Pancreas (tissue), 10 donors: ENCODE results near the gene MAD2L2. TPM values are rescaled to one million over a fixed set of nuclear protein-coding genes. Genes with fewer than 3 reads are reported as not detected.

Experiments
- ATAC-seq, 4 donors: fragments of 200-7000 bp; cut with Tn5 transposase; one replicate each; pipeline versions ENCODE4 v1.8.0 to v1.9.1; 2020; ENCODE audit warnings: mild to moderate bottlenecking in 4 of 4, moderate library complexity in 4 of 4
- DNase-seq, 6 donors: peaks; one replicate each; pipeline ENCODE4 v3.0.0-alpha.2; 2020
- FAIRE-seq: peaks from 2 replicates; lab custom pipeline; 2012; peaks lifted over from hg19 to GRCh38; lab: Jason Lieb, UNC
- H3K27ac ChIP-seq, 4 donors: fragments of 200-600 bp; sonication (generic); 1 replicate in 3 of 4; 2 replicates in 1 of 4; pipeline versions ENCODE4 v1.5.0 to v1.8.0; 2020
- H3K27me3 ChIP-seq, 4 donors: fragments of 200-600 bp; one replicate each; pipeline ENCODE4 v1.8.0; 2021
- H3K36me3 ChIP-seq, 3 donors: fragments of 200-600 bp; sonication (generic) in 1 of 3; one replicate each; pipeline versions ENCODE4 v1.5.0 to v1.8.0; 2020 to 2021
- H3K4me1 ChIP-seq, 3 donors: fragments of 200-600 bp; one replicate each; pipeline ENCODE4 v1.8.0; 2021
- H3K4me3 ChIP-seq, 4 donors: fragments of 200-600 bp; sonication (generic) in 2 of 4; one replicate each; pipeline versions ENCODE4 v1.5.0 to v1.8.0; 2020 to 2021
- H3K9me3 ChIP-seq, 4 donors: fragments of 200-600 bp; one replicate each; pipeline ENCODE4 v1.8.0; 2021
- WGBS, 2 donors: extraction: QIAGEN DNeasy Blood & Tissue Kit; methylation state at CpG; one replicate each; pipeline ENCODE4 v1.1.7; 2013; 5-methylcytosine and 5-hydroxymethylcytosine counted together
- intact Hi-C, 3 donors: fragments of 100-400 bp; cut with DNase I; formaldehyde crosslinking; loops; one replicate each; pipeline versions ENCODE4 v1.11.1 to v1.14.2; 2022
- polyA plus RNA-seq, 2 donors: library from polyadenylated mRNA; stranded (reverse); fragments of 200-250 nt; gene quantifications; one replicate each; pipeline ENCODE4 v1.2.3, GENCODE V29; 2013
- total RNA-seq, 6 donors: library from RNA; stranded (reverse); fragmentation: NEBNext Ultra II Directional in 4 of 6; extraction: Animal tissue kit (Norgen Biotek cat#: 25700) in 4 of 6; gene quantifications; one replicate each; pipeline versions ENCODE4 v1.2.1 to v1.2.4, GENCODE V29; 2021 to 2023
- TF ChIP-seq, protein P1 (sequence below), 4 donors: fragments of 200-600 bp; sonication (generic) in 3 of 4; IDR thresholded peaks; one replicate each; pipeline versions ENCODE4 v1.5.0 to v1.8.0; 2021; ENCODE audit warnings: antibody characterized with exemption in 4 of 4
- donor health status: healthy with polysubstance abuse.
- donor health status: DM: no; HTN: no; CAD: no; lungs with moderate emphysema.
- donor health status: DM: no; HTN: no; CAD: no.
- donor health status: control.
- donor health status: control.
- donor health status: Bipolar disorder and iron deficiency.
- donor health status: DM: yes; HTN: yes; CAD: no.
- donor health status: DM: no; HTN: no; CAD: no.
- donor health status: DM: no; HTN: no; CAD: no.
- donor health status: DM: yes; HTN: yes; CAD: no.

Gene MAD2L2
- total and polyA plus RNA-seq, 8 donors, result 15.6 to 27.0 (median 22.4) TPM

DNA sequence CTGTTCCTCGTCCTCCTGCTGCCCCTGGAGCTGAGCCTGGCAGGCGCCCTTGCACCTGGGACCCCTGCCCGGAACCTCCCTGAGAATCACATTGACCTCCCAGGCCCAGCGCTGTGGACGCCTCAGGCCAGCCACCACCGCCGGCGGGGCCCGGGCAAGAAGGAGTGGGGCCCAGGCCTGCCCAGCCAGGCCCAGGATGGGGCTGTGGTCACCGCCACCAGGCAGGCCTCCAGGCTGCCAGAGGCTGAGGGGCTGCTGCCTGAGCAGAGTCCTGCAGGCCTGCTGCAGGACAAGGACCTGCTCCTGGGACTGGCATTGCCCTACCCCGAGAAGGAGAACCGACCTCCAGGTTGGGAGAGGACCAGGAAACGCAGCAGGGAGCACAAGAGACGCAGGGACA is 25.3 kb upstream of the MAD2L2 start:
- 88 to 92% methylated on average over 12 to 14 of the region's 14 CpGs for WGBS, 2 donors
- ATAC-seq (no peak), FAIRE-seq (no peak), DNase-seq (peak in 1 of 6 donors; percentile 22)
- TF ChIP-seq, protein P1, sequence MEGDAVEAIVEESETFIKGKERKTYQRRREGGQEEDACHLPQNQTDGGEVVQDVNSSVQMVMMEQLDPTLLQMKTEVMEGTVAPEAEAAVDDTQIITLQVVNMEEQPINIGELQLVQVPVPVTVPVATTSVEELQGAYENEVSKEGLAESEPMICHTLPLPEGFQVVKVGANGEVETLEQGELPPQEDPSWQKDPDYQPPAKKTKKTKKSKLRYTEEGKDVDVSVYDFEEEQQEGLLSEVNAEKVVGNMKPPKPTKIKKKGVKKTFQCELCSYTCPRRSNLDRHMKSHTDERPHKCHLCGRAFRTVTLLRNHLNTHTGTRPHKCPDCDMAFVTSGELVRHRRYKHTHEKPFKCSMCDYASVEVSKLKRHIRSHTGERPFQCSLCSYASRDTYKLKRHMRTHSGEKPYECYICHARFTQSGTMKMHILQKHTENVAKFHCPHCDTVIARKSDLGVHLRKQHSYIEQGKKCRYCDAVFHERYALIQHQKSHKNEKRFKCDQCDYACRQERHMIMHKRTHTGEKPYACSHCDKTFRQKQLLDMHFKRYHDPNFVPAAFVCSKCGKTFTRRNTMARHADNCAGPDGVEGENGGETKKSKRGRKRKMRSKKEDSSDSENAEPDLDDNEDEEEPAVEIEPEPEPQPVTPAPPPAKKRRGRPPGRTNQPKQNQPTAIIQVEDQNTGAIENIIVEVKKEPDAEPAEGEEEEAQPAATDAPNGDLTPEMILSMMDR (IDR thresholded peaks at IDR 0.05), result no peak
- intact Hi-C loops, result no loop called here
- H3K36me3 ChIP-seq, result no peaks in the 10 kb centered on the region
- no peaks in the 10 kb centered on the region for H3K4me1 ChIP-seq
- H3K27ac ChIP-seq, result no peak overlapping the region
- H3K9me3 ChIP-seq, result no peaks in the 10 kb centered on the region
- no peak overlapping the region for H3K4me3 ChIP-seq
- H3K27me3 ChIP-seq, result peaks cover 0 to 4% (median 0%) of the 10 kb centered on the region in 4 donors

DNA sequence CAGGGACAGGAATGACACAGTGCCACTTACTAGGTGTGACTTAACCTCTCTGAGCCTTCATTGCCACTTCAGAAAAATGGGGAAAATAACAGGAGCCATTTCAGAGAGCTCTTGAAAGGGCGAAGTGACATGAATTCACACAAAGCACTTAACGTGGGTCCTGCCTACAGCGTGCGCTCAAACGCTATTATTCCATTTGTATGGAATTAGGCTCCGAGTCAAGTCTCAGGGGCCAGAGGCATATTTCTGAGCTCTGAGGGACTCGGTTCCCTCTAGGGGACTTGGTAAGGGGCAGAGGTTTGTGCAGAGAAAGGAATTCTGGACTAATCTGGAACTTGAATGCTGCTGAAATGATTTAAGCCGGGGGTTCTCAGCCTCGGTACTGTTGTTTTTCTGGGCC is 24.6 kb upstream of the MAD2L2 start:
- peaks cover 0 to 10% (median 0%) of the 10 kb centered on the region in 4 donors for H3K27me3 ChIP-seq
- DNase-seq (no peak), FAIRE-seq (no peak), ATAC-seq (no peak)
- intact Hi-C loops, result no loop called here
- no peak overlapping the region for H3K27ac ChIP-seq
- no peaks in the 10 kb centered on the region for H3K36me3 ChIP-seq
- no peak overlapping the region for H3K4me3 ChIP-seq
- 81 to 85% methylated on average over 9 of the region's 9 CpGs for WGBS, 2 donors
- H3K4me1 ChIP-seq, result no peaks in the 10 kb centered on the region
- TF ChIP-seq, protein P1 (IDR thresholded peaks at IDR 0.05), result no peak
- H3K9me3 ChIP-seq, result no peaks in the 10 kb centered on the region

DNA sequence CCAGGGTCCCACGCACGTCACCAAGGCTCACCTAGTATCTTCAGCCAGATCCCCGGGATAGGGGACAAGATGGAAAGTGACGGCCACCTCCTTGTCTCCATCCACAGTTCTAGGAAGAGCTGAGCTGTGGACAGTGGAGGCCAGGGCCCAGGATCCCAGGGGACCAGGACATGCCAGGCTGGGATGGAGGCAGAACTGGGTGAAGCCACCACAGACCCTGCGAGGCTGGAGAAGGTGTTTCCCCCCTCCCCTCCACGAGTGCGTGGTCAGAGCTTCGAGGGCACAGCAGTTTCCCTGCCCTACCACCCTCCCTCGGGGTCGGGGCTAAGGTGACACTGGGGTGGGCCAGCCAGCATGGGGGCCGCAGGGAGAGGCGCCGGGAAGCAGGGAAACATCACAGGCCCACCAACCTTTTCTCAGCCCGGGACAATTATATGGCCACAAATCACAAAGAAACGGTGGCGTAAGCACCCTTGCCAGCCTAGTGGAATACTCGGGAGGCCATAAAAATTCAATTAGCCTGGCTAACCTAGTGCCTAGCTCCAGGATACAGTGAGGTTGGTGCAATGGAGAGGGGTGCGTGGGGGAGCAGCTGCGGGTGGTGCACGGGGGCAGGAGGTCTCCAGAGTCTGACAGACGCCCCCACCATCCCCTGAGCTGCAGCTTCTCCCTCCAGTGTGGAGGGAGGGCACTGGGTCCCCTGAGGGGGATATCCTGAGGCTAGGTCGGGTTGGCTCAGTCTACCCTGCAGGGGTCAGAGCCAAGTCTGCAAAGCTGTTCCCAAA is 23.9 kb upstream of the MAD2L2 start:
- WGBS, 2 donors, result 62 to 72% methylated on average over 22 of the region's 22 CpGs
- no peak for DNase-seq
- Histone ChIP-seq H3K27ac (no peak overlapping the region), H3K4me3 (no peak overlapping the region), H3K36me3 (no peaks in the 10 kb centered on the region), H3K9me3 (no peaks in the 10 kb centered on the region), H3K4me1 (no peaks in the 10 kb centered on the region), H3K27me3 (peaks cover 0 to 10% (median 0%) of the 10 kb centered on the region in 4 donors)
- TF ChIP-seq, protein P1 (IDR thresholded peaks at IDR 0.05), result no peak
- ATAC-seq, result no peak
- no peak for FAIRE-seq
- intact Hi-C loops, result no loop called here

DNA sequence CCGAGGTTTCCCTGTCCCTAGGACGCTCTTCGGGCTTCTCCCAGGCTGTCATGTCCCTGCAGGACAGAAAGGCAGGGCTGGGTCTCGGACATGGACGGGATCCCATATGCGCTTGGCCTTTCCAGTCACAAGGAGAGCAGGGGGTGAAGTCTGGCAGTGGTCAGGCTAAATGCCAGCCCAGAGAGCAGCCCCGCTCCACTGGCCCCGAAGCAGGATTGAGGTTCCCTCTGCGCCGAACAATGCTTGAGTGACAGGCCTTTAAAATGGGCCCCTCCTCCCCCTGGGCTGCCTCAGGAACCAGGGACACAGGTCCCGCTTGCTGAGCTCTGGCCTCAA is 23.2 kb upstream of the MAD2L2 start:
- intact Hi-C loops, result no loop called here
- ATAC-seq, result no peak
- Histone ChIP-seq H3K4me3 (no peak overlapping the region), H3K36me3 (no peaks in the 10 kb centered on the region), H3K9me3 (no peaks in the 10 kb centered on the region), H3K27me3 (peaks cover 0 to 10% (median 0%) of the 10 kb centered on the region in 4 donors), H3K27ac (no peak overlapping the region), H3K4me1 (no peaks in the 10 kb centered on the region)
- TF ChIP-seq, protein P1 (IDR thresholded peaks at IDR 0.05), result no peak
- no peak for DNase-seq
- WGBS, 2 donors, result 61 to 70% methylated on average over 11 of the region's 11 CpGs
- FAIRE-seq, result no peak
